Cardiac fibroblast (primary cell): ENCODE data around the gene PPRC1.

Experiments
- DNase-seq, 2 donors: peaks; one replicate each; pipeline versions ENCODE4 v3.0.0 to v3.0.0-alpha.2; 2010; ENCODE audit warnings: low read depth in 2 of 2
- H3K4me3 ChIP-seq, 2 donors: replicated peaks in 1 of 2; 1 replicate in 1 of 2; 2 replicates in 1 of 2; pipeline ENCODE4 v1.5.1; 2011; ENCODE audit warnings: low read depth in 2 of 2, low read length in 2 of 2, mild to moderate bottlenecking in 2 of 2, moderate library complexity in 1 of 2
- CTCF ChIP-seq: IDR thresholded peaks from one replicate; pipeline ENCODE4 v1.5.1; 2011; ENCODE audit warnings: low read depth, mild to moderate bottlenecking, low read length, inconsistent platforms

Gene PPRC1

DNA sequence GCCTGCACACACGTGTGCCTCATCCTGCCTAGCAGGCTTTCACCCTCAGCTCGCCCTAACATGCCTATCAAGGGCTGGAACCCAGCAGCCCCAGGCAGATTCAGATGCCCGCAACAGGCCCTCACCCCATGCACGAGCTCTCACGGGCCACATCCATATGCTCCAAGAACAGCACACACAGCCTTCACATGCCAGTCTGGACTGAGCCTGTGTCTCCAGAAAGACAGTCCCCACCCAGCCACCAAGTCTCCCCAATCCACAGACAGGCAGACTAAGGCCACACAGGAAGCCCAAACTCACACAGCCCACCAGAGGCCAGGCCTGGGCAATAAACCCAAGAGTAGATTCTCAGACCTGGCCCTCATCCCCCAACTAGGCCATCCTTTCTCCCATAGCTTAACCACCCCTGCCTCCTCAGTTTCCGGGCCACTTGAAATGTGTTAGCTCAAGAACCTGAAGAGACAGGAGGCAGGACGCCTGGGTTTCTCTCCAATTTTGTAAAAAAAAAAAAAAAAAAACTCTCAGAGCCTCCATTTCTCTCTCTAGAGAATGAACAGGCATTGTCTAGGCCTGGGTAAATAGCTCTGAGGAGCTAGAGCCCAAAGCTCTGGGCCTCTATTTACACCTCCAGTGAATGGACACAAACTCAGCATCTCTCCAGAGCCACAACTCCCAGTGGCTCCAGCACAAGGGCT lies 19.4 kb upstream of the PPRC1 start:
- TF ChIP-seq CTCF: no peak
- DNase-seq: no peak
- H3K4me3 ChIP-seq: peak overlapping the region; percentile 77 to 80

GRCh38 chr10:102113956-102114857 lies 18.6 kb upstream of the PPRC1 start:
- H3K4me3 ChIP-seq: peak overlapping the region; percentile 77 to 80
- no peak for TF ChIP-seq CTCF
- no peak for DNase-seq

DNA sequence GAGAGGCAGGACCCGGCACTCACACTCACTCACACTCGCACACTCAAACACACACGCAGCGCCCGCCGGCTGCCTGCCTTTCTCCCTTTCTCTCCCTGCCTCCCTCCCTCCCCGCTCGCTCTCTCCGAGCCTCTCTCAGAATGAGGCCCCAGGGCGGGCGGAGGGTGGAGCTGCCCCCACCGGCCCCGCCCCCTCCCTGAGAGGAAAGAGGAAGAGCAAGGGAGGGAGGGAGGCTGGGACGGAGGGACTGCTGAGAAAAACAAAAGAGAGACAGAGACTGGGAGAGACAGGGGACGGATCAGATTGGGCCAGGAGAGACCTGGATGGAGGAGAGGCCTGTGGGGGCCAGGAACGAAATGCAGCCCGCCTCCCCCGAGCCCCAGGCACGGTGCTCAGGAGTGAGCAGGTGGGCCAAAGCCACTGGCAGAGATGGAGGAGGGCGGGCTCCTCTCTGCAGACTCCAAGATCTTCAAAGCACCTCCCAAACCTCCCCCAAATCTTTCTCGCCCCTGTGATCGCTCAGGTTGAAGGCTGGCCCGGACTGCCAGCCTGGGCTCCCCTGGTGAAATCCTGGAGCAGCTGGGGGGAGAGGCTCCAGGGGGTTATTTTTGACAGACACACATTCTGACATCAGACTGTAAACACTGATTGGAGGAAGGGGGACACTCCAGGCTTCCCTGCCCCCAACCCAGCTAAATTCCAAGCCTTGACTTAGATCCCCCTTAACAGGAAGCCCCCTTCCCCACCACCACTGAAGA lies 17.8 kb upstream of the PPRC1 start:
- peak overlapping the region; percentile 77 to 80 for H3K4me3 ChIP-seq
- peak; percentile 73 to 81 for DNase-seq
- no peak for TF ChIP-seq CTCF

- no peak for DNase-seq
- peak overlapping the region in 1 of 2 donors; percentile 80 for H3K4me3 ChIP-seq
- TF ChIP-seq CTCF: no peak
Measured at GRCh38 chr10:102115775-102116174, 17.1 kb upstream of the PPRC1 start.

- no peak for DNase-seq
- H3K4me3 ChIP-seq: no peak overlapping the region
- TF ChIP-seq CTCF: no peak
Measured at GRCh38 chr10:102116656-102117055, 16.2 kb upstream of the PPRC1 start.

- peak; percentile 15 for TF ChIP-seq CTCF
- DNase-seq: peak; percentile 74 to 91
- H3K4me3 ChIP-seq: peak overlapping the region; percentile 24 to 99
Measured at GRCh38 chr10:102117391-102118159, 15.3 kb upstream of the PPRC1 start.
